Measurements from ENCODE around the gene MVB12B.

The MVB12B gene

GRCh38 chr9:126437268-126437666 is 110.6 kb downstream of the MVB12B start:
- no peak for DNase-seq

GRCh38 chr9:126437701-126438100 is 111.1 kb downstream of the MVB12B start:
- no peak for DNase-seq

- no peak for DNase-seq
Measured at GRCh38 chr9:126438741-126439401, 112.2 kb downstream of the MVB12B start.

- DNase-seq: no peak
Measured at GRCh38 chr9:126439402-126439765, 112.8 kb downstream of the MVB12B start.

DNA sequence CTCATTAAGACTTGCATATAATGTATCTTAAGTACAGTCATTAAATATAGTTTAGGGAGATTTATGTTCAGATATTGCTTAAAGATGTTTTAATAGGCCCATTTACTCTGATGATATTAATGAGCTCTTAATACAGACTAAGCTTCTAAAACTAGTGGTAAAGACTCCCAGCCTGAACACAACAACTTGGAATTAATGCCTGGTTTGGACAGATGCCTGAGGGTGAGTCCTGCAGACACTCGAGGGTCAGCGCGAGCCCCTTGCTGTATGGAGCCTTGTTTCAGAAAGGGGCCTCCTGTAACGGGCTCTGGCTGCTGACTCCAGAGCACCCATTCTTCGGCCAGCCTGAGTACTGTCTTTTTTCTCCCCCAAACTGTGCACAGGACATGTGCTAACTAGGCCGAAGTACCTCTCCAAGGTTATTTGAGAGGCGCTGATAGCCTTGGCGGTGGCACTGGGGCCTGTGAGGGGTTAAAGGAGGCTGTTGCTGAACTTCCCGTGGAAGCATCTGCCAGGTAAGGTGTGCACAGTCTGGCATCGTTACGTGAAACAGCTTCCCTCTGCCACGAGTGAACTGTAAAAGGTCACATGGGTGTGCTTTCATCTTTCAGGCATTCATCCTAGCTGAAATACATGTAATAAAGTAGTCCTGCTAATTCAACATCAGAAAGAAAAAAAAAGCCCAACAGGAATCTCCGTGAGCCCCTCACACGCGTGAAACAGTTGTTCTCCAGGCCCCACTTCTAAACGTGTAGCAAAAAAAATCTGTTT is 113.4 kb downstream of the MVB12B start:
- no peak for DNase-seq

DNA sequence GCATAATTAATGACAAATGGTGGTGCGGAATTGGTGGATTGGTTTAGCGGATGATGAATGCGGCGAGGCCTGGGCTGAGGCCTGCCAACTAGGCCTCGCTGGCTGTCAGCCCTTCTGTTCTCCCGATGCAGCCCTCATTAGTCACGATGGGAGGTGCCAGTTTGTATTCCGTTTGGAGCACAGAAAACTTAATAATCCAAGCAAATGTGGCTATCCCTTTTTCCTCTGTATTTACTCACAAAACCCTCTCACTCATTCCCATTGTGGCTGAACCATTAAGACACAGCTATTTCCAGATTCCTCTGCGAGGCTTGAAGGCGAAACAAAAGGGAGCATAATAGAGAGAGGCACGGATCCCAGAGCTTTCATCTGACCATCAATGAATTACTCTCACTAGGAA is 114.3 kb downstream of the MVB12B start:
- no peak for DNase-seq

- DNase-seq: no peak
Measured at GRCh38 chr9:126442636-126443035, 116.0 kb downstream of the MVB12B start.

GRCh38 chr9:126443144-126443543 is 116.5 kb downstream of the MVB12B start:
- DNase-seq: no peak

DNA sequence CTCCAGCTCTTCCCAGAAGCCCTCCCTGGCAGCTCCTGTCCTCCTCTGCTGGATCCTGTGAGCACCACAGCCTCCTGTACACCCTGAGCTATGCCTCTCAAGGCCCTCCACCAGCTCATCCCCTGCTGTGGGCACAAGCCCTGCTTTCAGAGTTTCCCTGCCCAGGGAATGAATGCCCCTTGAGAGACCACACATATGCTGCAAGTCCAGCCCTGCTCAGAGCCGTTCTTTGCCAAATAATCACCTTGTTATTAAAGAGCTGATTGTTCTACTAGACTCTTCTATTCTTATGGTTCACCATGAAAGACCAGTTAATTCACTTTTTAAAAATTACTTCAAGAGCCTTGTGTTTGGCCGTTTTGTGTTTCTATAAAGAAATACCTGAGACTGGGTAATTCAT is 121.5 kb downstream of the MVB12B start:
- DNase-seq: no peak

DNA sequence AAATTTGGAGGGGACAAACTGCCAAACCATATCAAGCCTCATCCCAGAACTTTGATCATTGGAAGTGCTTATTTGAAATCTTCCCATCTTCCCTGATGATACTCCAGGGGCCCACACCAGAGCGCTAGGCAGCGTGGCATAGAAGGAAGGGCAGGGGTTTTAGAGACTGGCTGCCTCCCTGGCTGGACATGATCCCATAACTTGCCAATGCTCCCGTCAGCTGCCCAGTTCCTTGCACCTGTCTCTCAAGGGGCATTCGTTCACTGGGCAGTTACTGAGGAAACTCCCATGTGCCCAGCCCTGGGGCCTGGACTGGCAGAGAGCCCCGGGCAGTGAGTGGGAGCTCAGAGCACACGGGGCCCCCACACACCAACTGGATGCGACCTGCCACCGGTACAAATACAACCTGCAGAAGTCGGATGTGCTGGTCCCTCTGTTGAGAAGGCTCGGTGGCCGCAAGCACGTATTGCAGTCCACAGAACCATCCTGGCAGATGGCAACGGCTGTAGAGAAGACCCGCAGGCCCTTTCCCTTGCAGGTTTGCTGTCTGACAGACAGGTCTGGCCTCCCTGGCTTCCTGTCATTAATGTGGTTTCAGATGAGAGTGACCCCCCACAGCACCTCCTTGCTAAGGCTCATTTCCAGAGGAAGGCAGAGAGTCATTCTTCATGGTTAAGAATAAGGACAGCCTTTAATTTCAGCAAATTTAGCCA is 122.4 kb downstream of the MVB12B start:
- no peak for DNase-seq

GRCh38 chr9:126449725-126450667 is 123.4 kb downstream of the MVB12B start:
- DNase-seq: no peak

DNA sequence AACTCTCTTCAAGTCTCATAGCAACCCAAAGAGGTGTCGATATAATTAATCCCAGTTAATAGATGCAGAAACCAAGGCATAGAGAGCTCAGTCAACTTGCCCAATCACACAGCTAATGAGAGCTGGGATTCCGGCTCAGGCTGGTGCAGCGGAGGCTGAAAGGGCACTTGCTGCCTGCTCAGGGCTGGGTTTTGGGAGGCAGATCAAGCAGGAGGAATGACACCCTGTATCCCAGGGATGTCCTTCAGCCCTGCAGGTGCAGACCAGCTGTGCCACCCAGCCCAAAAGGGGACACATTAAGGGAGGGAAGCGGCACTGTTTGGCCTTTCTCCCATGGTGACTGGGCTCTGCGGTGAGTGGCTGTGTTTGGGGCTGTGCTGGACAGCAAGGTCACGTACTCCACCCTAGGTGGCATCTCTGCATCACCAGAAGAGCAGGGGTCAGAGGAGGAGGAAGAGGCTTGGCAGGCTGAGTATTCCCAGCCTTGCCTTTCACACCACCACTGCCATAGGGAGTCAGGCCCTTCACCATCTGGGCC is 124.1 kb downstream of the MVB12B start:
- DNase-seq: no peak

DNA sequence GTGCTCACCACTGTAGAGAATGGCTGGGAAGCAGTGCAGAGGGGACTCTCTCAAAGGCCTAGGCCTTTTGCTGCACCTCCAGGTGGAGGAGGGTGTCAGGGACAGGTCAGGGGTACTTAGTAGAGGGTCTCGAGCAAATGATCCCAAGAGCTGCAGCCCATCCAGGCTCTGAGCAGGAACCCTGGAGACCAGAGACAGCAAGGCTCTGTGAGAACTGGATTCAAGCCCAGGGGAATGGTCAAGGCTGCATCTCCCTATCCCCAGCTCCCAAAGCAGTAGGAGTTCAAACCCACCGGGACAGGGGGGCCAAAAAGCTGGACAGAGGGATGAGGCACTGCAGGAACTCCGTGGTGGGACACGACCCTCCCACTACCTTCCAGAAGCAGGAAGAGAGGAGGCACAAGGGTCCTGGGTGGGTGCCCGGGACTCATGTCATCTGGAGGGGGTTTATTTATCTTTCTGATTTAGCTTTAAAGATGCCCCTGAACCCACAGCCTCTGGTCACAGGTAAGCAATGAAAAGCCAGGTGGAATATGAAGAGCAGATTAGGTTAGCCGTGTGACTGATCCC is 124.8 kb downstream of the MVB12B start:
- no peak for DNase-seq

GRCh38 chr9:126452106-126452505 is 125.5 kb downstream of the MVB12B start:
- DNase-seq: no peak

DNA sequence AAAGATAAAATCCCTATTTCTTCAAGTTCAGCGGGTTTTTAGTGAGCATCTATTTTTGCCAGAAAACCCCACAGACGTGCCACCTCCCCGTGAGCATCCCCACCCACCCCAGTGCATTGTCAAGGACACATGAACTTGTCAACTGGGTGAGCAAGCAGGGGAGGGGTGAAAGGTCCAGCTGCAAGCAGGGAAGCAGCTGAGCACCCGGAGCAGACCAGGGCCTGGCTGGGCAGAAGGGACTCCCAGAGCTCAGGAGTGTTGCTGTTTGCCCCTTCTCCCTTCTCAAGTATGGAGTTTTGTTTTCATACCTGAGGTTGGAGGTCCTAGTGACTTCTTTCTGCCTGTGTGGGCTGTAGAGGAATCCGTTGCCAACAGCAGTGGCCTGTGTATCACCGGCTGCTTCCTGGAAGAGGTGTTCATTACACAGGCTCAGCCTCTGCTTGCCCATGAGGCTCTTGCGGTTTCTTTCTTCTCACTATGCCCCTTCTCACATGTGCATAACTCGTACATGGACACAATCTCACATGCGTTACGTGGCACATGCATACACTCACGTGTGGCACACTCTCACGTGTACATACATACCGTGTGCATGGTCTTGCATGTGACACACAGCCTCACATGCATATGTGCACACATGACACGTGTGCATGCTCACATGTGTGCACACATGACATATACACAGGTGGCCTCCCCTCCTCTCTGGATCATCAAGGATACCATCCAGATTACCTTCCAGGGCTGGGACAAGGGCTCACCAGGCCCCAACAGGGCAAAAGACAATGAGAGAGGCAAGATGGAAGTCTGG is 126.7 kb downstream of the MVB12B start:
- no peak for DNase-seq

DNA sequence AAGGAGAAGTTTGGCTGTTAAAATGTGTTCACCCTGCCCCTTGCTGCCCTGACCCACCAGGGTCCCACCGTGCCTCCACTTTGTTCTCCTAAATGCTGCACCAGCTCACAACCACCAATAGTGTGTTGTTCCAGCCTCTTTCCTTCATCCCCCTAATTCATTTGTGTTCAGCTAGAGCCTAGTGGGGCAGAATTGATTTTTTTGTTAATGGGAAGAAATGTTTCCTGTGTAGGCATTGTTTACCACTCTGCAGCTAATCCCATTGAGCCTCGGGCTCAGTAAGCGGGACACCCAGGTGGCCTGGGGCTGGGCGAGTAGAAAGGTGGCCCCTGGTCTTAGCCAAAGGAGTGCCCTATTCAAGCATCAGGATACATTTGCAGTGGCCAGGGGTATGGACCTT is 127.6 kb downstream of the MVB12B start:
- no peak for DNase-seq

GRCh38 chr9:126454795-126455194 is 128.2 kb downstream of the MVB12B start:
- no peak for DNase-seq

DNA sequence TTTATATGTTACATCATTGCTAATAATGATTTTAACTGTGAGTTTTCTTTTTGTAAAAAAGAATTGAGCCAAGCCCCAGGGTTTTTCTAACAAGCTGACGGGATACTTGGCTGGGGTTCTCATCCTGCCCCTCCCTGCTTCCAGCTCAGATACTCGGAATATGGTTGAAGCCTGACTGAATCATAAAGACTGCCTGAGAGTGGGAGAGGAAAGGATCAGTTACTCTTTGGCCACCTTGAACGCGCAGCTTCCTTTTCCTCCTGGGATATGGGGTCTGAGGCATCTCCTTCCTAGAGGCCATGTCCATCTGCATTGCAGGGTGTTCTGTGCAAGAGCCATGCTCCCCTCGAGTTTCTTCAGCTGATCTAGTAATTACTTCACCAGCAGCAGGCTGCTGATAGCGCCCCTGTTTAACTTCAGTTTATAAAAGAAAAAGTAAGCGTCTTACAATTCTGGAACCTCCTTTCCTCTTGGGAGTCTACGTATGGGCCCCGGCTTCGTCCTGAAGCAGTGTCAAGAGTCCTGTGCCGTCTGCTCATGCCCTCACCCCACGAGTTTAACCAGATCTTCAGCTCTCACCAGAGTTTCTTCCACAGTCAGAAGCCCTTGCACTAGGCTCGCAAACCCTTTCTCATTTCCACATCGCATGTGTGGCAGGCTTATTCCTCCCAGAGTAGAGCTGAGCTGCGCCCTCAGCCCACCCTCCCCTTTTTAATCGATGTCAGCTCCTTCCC is 130.0 kb downstream of the MVB12B start:
- no peak for DNase-seq

DNA sequence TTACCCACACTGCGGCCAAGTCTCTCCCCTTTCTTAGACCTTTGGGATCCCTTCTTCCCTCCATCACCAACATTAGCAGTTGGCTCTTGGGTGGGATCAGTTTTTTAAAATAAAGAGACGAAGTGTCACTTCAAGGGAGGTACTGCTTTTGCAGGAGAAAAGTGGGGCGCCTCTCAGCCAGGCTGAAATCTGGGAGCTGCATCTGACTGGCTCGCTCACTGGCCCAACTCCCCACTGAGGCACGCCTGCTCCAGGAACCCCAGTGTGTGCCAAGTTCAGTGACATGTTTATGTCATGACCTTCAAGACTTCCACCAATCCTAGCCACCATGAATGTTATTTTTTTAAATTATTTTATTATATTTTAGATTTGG is 130.5 kb downstream of the MVB12B start:
- DNase-seq: no peak

DNA sequence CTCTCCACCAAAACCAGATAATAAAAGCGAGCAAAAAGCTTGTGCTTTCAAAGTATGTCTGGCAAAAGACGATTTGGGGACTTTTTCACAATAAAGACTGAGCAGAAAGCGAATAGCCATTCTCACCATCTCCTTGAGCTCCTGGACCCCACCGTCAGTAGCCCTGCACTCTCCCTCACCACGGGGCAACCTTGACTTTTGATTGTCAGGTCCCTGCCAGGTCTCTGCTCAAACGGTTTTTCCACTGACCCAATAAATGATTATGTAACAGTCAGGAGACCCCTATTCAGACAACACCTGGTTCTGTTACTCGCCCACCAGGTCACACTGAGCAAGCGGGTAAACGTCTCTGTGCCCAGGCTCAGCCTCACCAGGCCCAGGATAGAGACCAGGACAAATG is 131.3 kb downstream of the MVB12B start:
- no peak for DNase-seq

GRCh38 chr9:126459126-126459525 is 132.5 kb downstream of the MVB12B start:
- DNase-seq: no peak
